Measurements from ENCODE around the gene CXCL11. TPM values are rescaled to one million over a fixed set of nuclear protein-coding genes. Genes with fewer than 3 reads are reported as not detected.
"Not testable (repeated sequence)": the region's sequence is repeated elsewhere in the genome, so short reads cannot be mapped to it uniquely, and the experiment has no call there.

Gene CXCL11
- total RNA-seq, 4 donors from 2014 or later: not detected

GRCh38 chr4:76003620-76004019 lies 32.2 kb downstream of the CXCL11 start:
- no peak for DNase-seq (ENCODE audit: low spot score in 2 of 2)
- H3K4me3 ChIP-seq (ENCODE audit: low read depth, poor library complexity, severe bottlenecking): no peak overlapping the region
- 78 to 79% methylated on average over 3 of the region's 3 CpGs for WGBS, 2 donors
- intact Hi-C loops (cut with DNase I; ENCODE audit: low total_unique reads): no loop called here
- TF ChIP-seq POLR2A (IDR thresholded peaks at IDR 0.05) (no peak), CTCF (IDR thresholded peaks at IDR 0.05) (no peak)

GRCh38 chr4:76003035-76003434 lies 32.8 kb downstream of the CXCL11 start:
- no peak for DNase-seq (ENCODE audit: low spot score in 2 of 2)
- H3K4me3 ChIP-seq (ENCODE audit: low read depth, poor library complexity, severe bottlenecking): no peak overlapping the region
- TF ChIP-seq CTCF (IDR thresholded peaks at IDR 0.05): no peak
- TF ChIP-seq POLR2A (IDR thresholded peaks at IDR 0.05): no peak
- WGBS, 2 donors: 49 to 54% methylated on average over 2 of the region's 2 CpGs
- intact Hi-C loops (cut with DNase I; ENCODE audit: low total_unique reads): no loop called here

- TF ChIP-seq CTCF (IDR thresholded peaks at IDR 0.05): no peak
- no peak for TF ChIP-seq POLR2A (IDR thresholded peaks at IDR 0.05)
- intact Hi-C loops (cut with DNase I; ENCODE audit: low total_unique reads): no loop called here
- 81 to 90% methylated on average over 4 of the region's 4 CpGs for WGBS, 2 donors
- DNase-seq (ENCODE audit: low spot score in 2 of 2): no peak
- H3K4me3 ChIP-seq (ENCODE audit: low read depth, poor library complexity, severe bottlenecking): no peak overlapping the region
Observed at GRCh38 chr4:76002176-76002575, 33.7 kb downstream of the CXCL11 start.

- WGBS, 2 donors: 85 to 86% methylated on average over 7 of the region's 7 CpGs
- intact Hi-C loops (cut with DNase I; ENCODE audit: low total_unique reads): no loop called here
- TF ChIP-seq POLR2A (IDR thresholded peaks at IDR 0.05) (no peak), CTCF (IDR thresholded peaks at IDR 0.05) (no peak)
- H3K4me3 ChIP-seq (ENCODE audit: low read depth, poor library complexity, severe bottlenecking): no peak overlapping the region
- no peak for DNase-seq (ENCODE audit: low spot score in 2 of 2)
Observed at GRCh38 chr4:76001700-76002099, 34.2 kb downstream of the CXCL11 start.

- no peak overlapping the region for H3K4me3 ChIP-seq (ENCODE audit: low read depth, poor library complexity, severe bottlenecking)
- WGBS, 2 donors: 94 to 96% methylated on average over 1 of the region's 1 CpG
- TF ChIP-seq POLR2A (IDR thresholded peaks at IDR 0.05) (no peak), CTCF (IDR thresholded peaks at IDR 0.05) (no peak)
- intact Hi-C loops (cut with DNase I; ENCODE audit: low total_unique reads): no loop called here
- no peak for DNase-seq (ENCODE audit: low spot score in 2 of 2)
Observed at GRCh38 chr4:76000279-76000678, 35.6 kb downstream of the CXCL11 start.

GRCh38 chr4:75998525-75999147 lies 37.2 kb downstream of the CXCL11 start:
- DNase-seq (ENCODE audit: low spot score in 2 of 2); H3K4me3 ChIP-seq (ENCODE audit: low read depth, poor library complexity, severe bottlenecking); intact Hi-C loops (cut with DNase I; ENCODE audit: low total_unique reads): not testable (repeated sequence)
- WGBS, 2 donors: 76 to 82% methylated on average over 2 of the region's 2 CpGs
